ENCODE results near the gene TLCD3A.

Gene TLCD3A

GRCh38 chr17:708132-708531 is 24.3 kb upstream of the TLCD3A start:
- H3K9me3 ChIP-seq (ENCODE audit: control insufficient read depth, insufficient read depth, low read length), result no peaks in the 10 kb centered on the region
- no peak overlapping the region for H3K9ac ChIP-seq (ENCODE audit: low read depth, low read length)
- no peak overlapping the region for H3K27ac ChIP-seq (ENCODE audit: low read depth, low read length)
- H3K4me3 ChIP-seq (ENCODE audit: low read depth, low read length), result no peak overlapping the region
- H3K36me3 ChIP-seq (ENCODE audit: control insufficient read depth, insufficient read depth, low read length), result peaks cover 31% of the 10 kb centered on the region
- H3K4me1 ChIP-seq (ENCODE audit: control insufficient read depth, insufficient read depth, low read length), result no peaks in the 10 kb centered on the region
- H3K27me3 ChIP-seq (ENCODE audit: control insufficient read depth, insufficient read depth, low read length), result no peaks in the 10 kb centered on the region

GRCh38 chr17:718075-718474 is 14.3 kb upstream of the TLCD3A start:
- Histone ChIP-seq H3K4me1 (ENCODE audit: control insufficient read depth, insufficient read depth, low read length) (no peaks in the 10 kb centered on the region), H3K9ac (ENCODE audit: low read depth, low read length) (no peak overlapping the region), H3K9me3 (ENCODE audit: control insufficient read depth, insufficient read depth, low read length) (no peaks in the 10 kb centered on the region), H3K4me3 (ENCODE audit: low read depth, low read length) (no peak overlapping the region), H3K27ac (ENCODE audit: low read depth, low read length) (no peak overlapping the region), H3K27me3 (ENCODE audit: control insufficient read depth, insufficient read depth, low read length) (no peaks in the 10 kb centered on the region), H3K36me3 (ENCODE audit: control insufficient read depth, insufficient read depth, low read length) (no peaks in the 10 kb centered on the region)

- H3K9me3 ChIP-seq (ENCODE audit: control insufficient read depth, insufficient read depth, low read length), result no peaks in the 10 kb centered on the region
- no peak overlapping the region for H3K27ac ChIP-seq (ENCODE audit: low read depth, low read length)
- no peaks in the 10 kb centered on the region for H3K36me3 ChIP-seq (ENCODE audit: control insufficient read depth, insufficient read depth, low read length)
- no peaks in the 10 kb centered on the region for H3K27me3 ChIP-seq (ENCODE audit: control insufficient read depth, insufficient read depth, low read length)
- no peak overlapping the region for H3K9ac ChIP-seq (ENCODE audit: low read depth, low read length)
- peaks cover 4% of the 10 kb centered on the region; the same call in 1 of the 2 replicates for H3K4me1 ChIP-seq (ENCODE audit: control insufficient read depth, insufficient read depth, low read length)
- H3K4me3 ChIP-seq (ENCODE audit: low read depth, low read length), result no peak overlapping the region
Measured at GRCh38 chr17:720706-721539, 11.5 kb upstream of the TLCD3A start.

GRCh38 chr17:721540-721937 is 10.9 kb upstream of the TLCD3A start:
- H3K4me3 ChIP-seq (ENCODE audit: low read depth, low read length), result no peak overlapping the region
- H3K27ac ChIP-seq (ENCODE audit: low read depth, low read length), result no peak overlapping the region
- peaks cover 10% of the 10 kb centered on the region for H3K4me1 ChIP-seq (ENCODE audit: control insufficient read depth, insufficient read depth, low read length)
- H3K9me3 ChIP-seq (ENCODE audit: control insufficient read depth, insufficient read depth, low read length), result no peaks in the 10 kb centered on the region
- no peaks in the 10 kb centered on the region for H3K36me3 ChIP-seq (ENCODE audit: control insufficient read depth, insufficient read depth, low read length)
- no peak overlapping the region for H3K9ac ChIP-seq (ENCODE audit: low read depth, low read length)
- no peaks in the 10 kb centered on the region for H3K27me3 ChIP-seq (ENCODE audit: control insufficient read depth, insufficient read depth, low read length)

GRCh38 chr17:725084-725483 is 7.3 kb upstream of the TLCD3A start:
- H3K9me3 ChIP-seq (ENCODE audit: control insufficient read depth, insufficient read depth, low read length), result no peaks in the 10 kb centered on the region
- peaks cover 13% of the 10 kb centered on the region for H3K4me1 ChIP-seq (ENCODE audit: control insufficient read depth, insufficient read depth, low read length)
- no peaks in the 10 kb centered on the region for H3K36me3 ChIP-seq (ENCODE audit: control insufficient read depth, insufficient read depth, low read length)
- no peak overlapping the region for H3K4me3 ChIP-seq (ENCODE audit: low read depth, low read length)
- no peak overlapping the region for H3K27ac ChIP-seq (ENCODE audit: low read depth, low read length)
- no peak overlapping the region for H3K9ac ChIP-seq (ENCODE audit: low read depth, low read length)
- H3K27me3 ChIP-seq (ENCODE audit: control insufficient read depth, insufficient read depth, low read length), result no peaks in the 10 kb centered on the region

GRCh38 chr17:725746-726145 is 6.7 kb upstream of the TLCD3A start:
- Histone ChIP-seq H3K9me3 (ENCODE audit: control insufficient read depth, insufficient read depth, low read length) (no peaks in the 10 kb centered on the region), H3K36me3 (ENCODE audit: control insufficient read depth, insufficient read depth, low read length) (no peaks in the 10 kb centered on the region), H3K27ac (ENCODE audit: low read depth, low read length) (peak overlapping the region; percentile 78), H3K4me3 (ENCODE audit: low read depth, low read length) (0 out of 2 replicates have a peak overlapping the region, but pooled peaks have one; percentile 35), H3K9ac (ENCODE audit: low read depth, low read length) (no peak overlapping the region), H3K27me3 (ENCODE audit: control insufficient read depth, insufficient read depth, low read length) (no peaks in the 10 kb centered on the region), H3K4me1 (ENCODE audit: control insufficient read depth, insufficient read depth, low read length) (peaks cover 13% of the 10 kb centered on the region)

GRCh38 chr17:726271-726919 is 6.0 kb upstream of the TLCD3A start:
- Histone ChIP-seq H3K9me3 (ENCODE audit: control insufficient read depth, insufficient read depth, low read length) (no peaks in the 10 kb centered on the region), H3K9ac (ENCODE audit: low read depth, low read length) (peak overlapping the region; percentile 20; the same call in 1 of the 2 replicates), H3K36me3 (ENCODE audit: control insufficient read depth, insufficient read depth, low read length) (no peaks in the 10 kb centered on the region), H3K27ac (ENCODE audit: low read depth, low read length) (peak overlapping the region; percentile 78), H3K27me3 (ENCODE audit: control insufficient read depth, insufficient read depth, low read length) (no peaks in the 10 kb centered on the region), H3K4me3 (ENCODE audit: low read depth, low read length) (peak overlapping the region; percentile 35; the same call in 1 of the 2 replicates), H3K4me1 (ENCODE audit: control insufficient read depth, insufficient read depth, low read length) (peaks cover 13% of the 10 kb centered on the region)

GRCh38 chr17:728911-729310 is 3.5 kb upstream of the TLCD3A start:
- peaks cover 3% of the 10 kb centered on the region; the same call in 1 of the 2 replicates for H3K36me3 ChIP-seq (ENCODE audit: control insufficient read depth, insufficient read depth, low read length)
- H3K9me3 ChIP-seq (ENCODE audit: control insufficient read depth, insufficient read depth, low read length), result no peaks in the 10 kb centered on the region
- H3K27ac ChIP-seq (ENCODE audit: low read depth, low read length), result no peak overlapping the region

GRCh38 chr17:731644-732066 is 741 bp upstream of the TLCD3A start:
- no peaks in the 10 kb centered on the region for H3K27me3 ChIP-seq (ENCODE audit: control insufficient read depth, insufficient read depth, low read length)
- peaks cover 28% of the 10 kb centered on the region for H3K36me3 ChIP-seq (ENCODE audit: control insufficient read depth, insufficient read depth, low read length)
- H3K4me3 ChIP-seq (ENCODE audit: low read depth, low read length), result peak overlapping the region; percentile 74
- H3K4me1 ChIP-seq (ENCODE audit: control insufficient read depth, insufficient read depth, low read length), result peaks cover 2% of the 10 kb centered on the region
- H3K27ac ChIP-seq (ENCODE audit: low read depth, low read length), result no peak overlapping the region
- peak overlapping the region; percentile 70 for H3K9ac ChIP-seq (ENCODE audit: low read depth, low read length)
- H3K9me3 ChIP-seq (ENCODE audit: control insufficient read depth, insufficient read depth, low read length), result no peaks in the 10 kb centered on the region

More at GRCh38 chr17:728911-729310, 3.5 kb upstream of the TLCD3A start:
- Histone ChIP-seq H3K4me1 (ENCODE audit: control insufficient read depth, insufficient read depth, low read length) (peaks cover 13% of the 10 kb centered on the region), H3K27me3 (ENCODE audit: control insufficient read depth, insufficient read depth, low read length) (no peaks in the 10 kb centered on the region), H3K9ac (ENCODE audit: low read depth, low read length) (no peak overlapping the region), H3K4me3 (ENCODE audit: low read depth, low read length) (no peak overlapping the region)

GRCh38 chr17:732902-733720 is 715 bp downstream of the TLCD3A start:
- no peaks in the 10 kb centered on the region for H3K9me3 ChIP-seq (ENCODE audit: control insufficient read depth, insufficient read depth, low read length)
- H3K27me3 ChIP-seq (ENCODE audit: control insufficient read depth, insufficient read depth, low read length), result no peaks in the 10 kb centered on the region
- peaks cover 37% of the 10 kb centered on the region for H3K36me3 ChIP-seq (ENCODE audit: control insufficient read depth, insufficient read depth, low read length)
- peak overlapping the region; percentile 78 for H3K9ac ChIP-seq (ENCODE audit: low read depth, low read length)
- no peaks in the 10 kb centered on the region; the same call in 1 of the 2 replicates for H3K4me1 ChIP-seq (ENCODE audit: control insufficient read depth, insufficient read depth, low read length)
- peak overlapping the region; percentile 74 for H3K4me3 ChIP-seq (ENCODE audit: low read depth, low read length)
- peak overlapping the region; percentile 66 for H3K27ac ChIP-seq (ENCODE audit: low read depth, low read length)

All from HUES48 (cell line).